Naive thymus-derived CD8-positive, alpha-beta T cell (primary cell): Measurements from ENCODE around the gene LRATD1. TPM values are rescaled to one million over a fixed set of nuclear protein-coding genes. Genes with fewer than 3 reads are reported as not detected.
A peak's percentile ranks its signal among the peaks of the same experiment; 100 is the strongest.

Experiments used
- ATAC-seq, 2 donors: fragments of 150-1000 bp; cut with Tn5 transposase in 1 of 2; sonication (Bioruptor Pico), chemical (Tn5 transposase) in 1 of 2; 1 replicate in 1 of 2; 2 replicates in 1 of 2; pipeline ENCODE4 v1.10.0; 2021; ENCODE audit warnings: mild to moderate bottlenecking in 2 of 2, moderate library complexity in 2 of 2
- POLR2A ChIA-PET: fragments of 350-600 bp; sonication (Branson Sonifier 250); formaldehyde crosslinking; loops from one replicate; lab custom pipeline; 2021; ENCODE audit warnings: antibody characterized with exemption; lab: Charles Lee
- DNase-seq, 10 donors: peaks; one replicate each; pipeline versions ENCODE4 v3.0.0 to v3.0.0-alpha.2; 2020 to 2022
- H3K27ac Mint-ChIP-seq, 10 donors: one replicate each; pipeline ENCODE4 v1.8.0; 2020 to 2022; ENCODE audit warnings: mild to moderate bottlenecking in 10 of 10, mixed read lengths in 10 of 10, moderate library complexity in 4 of 10, inconsistent platforms in 1 of 10
- H3K27me3 Mint-ChIP-seq, 5 donors: one replicate each; pipeline ENCODE4 v1.8.0; 2021 to 2022; ENCODE audit warnings: mixed read lengths in 5 of 5
- H3K36me3 Mint-ChIP-seq, 3 donors: one replicate each; pipeline ENCODE4 v1.8.0; 2020 to 2022; ENCODE audit warnings: mixed read lengths in 3 of 3, mild to moderate bottlenecking in 2 of 3, inconsistent platforms in 1 of 3
- H3K4me1 Mint-ChIP-seq, 4 donors: one replicate each; pipeline ENCODE4 v1.8.0; 2021 to 2022; ENCODE audit warnings: mixed read lengths in 4 of 4
- H3K4me3 Mint-ChIP-seq, 10 donors: one replicate each; pipeline ENCODE4 v1.8.0; 2020 to 2022; ENCODE audit warnings: mild to moderate bottlenecking in 10 of 10, mixed read lengths in 10 of 10, moderate library complexity in 6 of 10, inconsistent platforms in 1 of 10
- H3K9me3 Mint-ChIP-seq, 9 donors: one replicate each; pipeline ENCODE4 v1.8.0; 2020 to 2022; ENCODE audit warnings: mixed read lengths in 9 of 9, mild to moderate bottlenecking in 3 of 9, inconsistent platforms in 1 of 9, moderate library complexity in 1 of 9
- polyA plus RNA-seq, 3 donors: library from polyadenylated mRNA; unstranded; fragments of 300-500 nt; fragmentation: Illumina TruSeq; gene quantifications; one replicate each; pipeline ENCODE4 v1.2.3, GENCODE V29; 2021
- total RNA-seq, 8 experiments: library from RNA in 2 of 8; stranded (reverse) in 2 of 8; gene quantifications; one replicate each; pipeline ENCODE4 v1.2.3 and lab custom pipeline; 2021 to 2026

The LRATD1 gene
- total and polyA plus RNA-seq, 5 experiments from 2014 or later: not detected

DNA sequence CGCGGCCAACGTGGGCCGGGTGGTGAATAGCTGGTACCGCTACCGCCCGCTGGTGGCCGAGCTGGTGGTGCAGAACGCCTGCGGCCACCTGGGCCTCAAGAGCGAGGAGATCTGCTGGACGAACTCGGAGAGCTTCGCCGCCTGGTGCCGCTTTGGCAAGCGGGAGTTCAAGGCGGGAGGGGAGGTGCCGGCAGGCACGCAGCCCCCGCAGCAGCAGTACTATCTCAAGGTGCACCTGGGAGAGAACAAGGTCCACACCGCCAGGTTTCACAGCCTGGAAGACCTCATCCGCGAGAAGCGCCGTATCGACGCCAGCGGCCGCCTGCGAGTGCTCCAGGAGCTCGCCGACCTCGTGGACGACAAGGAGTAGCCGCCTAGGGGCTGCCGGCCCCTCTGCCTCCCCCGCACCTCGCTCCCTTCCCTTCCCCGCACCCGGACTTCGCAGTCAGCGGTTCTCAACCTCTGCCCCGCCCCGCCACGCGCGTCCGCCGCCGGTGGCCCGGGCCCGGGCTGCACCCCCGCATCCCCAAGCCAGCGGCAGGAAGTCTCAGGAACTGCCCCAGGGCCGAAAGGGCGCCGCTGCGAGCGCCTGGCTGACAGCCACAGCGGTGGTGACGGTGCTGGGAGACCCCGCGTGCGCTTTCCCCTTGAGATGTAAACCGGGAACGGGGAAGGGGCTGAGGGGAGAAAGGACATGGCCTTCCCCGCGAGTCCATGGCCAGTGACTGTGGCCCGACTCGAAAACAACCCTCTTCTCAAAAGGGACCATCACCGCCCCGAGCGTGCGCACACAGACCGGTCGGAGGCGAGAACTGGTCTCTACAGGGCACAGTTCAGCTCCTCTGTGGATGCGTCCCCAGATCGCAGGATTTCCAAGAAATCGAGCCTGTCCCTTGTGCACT is 2.2 kb downstream of the LRATD1 start:
- H3K4me1 Mint-ChIP-seq: peaks cover 0 to 5% (median 3%) of the 10 kb centered on the region in 4 donors
- ATAC-seq (no peak), DNase-seq (peak in 1 of 10 donors; percentile 3)
- POLR2A ChIA-PET: no interaction called here
- peaks cover 0 to 5% (median 5%) of the 10 kb centered on the region in 3 donors for H3K36me3 Mint-ChIP-seq
- H3K9me3 Mint-ChIP-seq: peaks cover 0 to 13% (median 0%) of the 10 kb centered on the region in 9 donors
- peaks cover 24 to 66% (median 44%) of the 10 kb centered on the region in 5 donors for H3K27me3 Mint-ChIP-seq
- H3K27ac Mint-ChIP-seq: no peak overlapping the region
- no peak overlapping the region for H3K4me3 Mint-ChIP-seq

DNA sequence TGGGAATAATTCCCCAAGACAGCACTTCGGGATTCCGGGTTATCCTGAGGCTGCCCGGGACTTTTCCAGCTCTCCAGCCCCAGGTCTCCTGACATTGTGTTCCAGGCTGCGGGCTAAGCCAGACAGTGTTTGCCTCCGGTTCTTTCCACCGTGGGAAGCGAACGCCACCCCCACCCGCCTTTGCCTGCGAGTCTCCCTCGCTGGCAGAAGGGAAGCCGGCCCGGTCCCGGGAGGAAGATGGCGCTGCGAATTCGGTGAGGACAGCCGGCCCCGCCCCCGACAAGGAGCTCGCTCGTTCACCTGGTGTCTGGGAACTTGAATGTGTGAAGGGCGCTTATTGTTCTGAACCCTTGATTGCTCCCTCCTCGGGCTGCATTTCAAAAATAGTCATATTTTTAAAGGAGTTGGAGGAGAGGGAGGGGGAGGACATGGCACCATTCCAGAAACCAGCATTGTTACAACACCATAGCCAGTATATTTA is 2.9 kb downstream of the LRATD1 start:
- no peak overlapping the region for H3K4me3 Mint-ChIP-seq
- POLR2A ChIA-PET: no interaction called here
- DNase-seq: no peak
- H3K27ac Mint-ChIP-seq: no peak overlapping the region
- H3K36me3 Mint-ChIP-seq: peaks cover 0 to 5% (median 5%) of the 10 kb centered on the region in 3 donors
- peaks cover 21 to 63% (median 40%) of the 10 kb centered on the region in 5 donors for H3K27me3 Mint-ChIP-seq
- H3K4me1 Mint-ChIP-seq: peaks cover 0 to 5% (median 3%) of the 10 kb centered on the region in 4 donors
- peaks cover 0 to 13% (median 0%) of the 10 kb centered on the region in 9 donors for H3K9me3 Mint-ChIP-seq
- ATAC-seq: no peak

DNA sequence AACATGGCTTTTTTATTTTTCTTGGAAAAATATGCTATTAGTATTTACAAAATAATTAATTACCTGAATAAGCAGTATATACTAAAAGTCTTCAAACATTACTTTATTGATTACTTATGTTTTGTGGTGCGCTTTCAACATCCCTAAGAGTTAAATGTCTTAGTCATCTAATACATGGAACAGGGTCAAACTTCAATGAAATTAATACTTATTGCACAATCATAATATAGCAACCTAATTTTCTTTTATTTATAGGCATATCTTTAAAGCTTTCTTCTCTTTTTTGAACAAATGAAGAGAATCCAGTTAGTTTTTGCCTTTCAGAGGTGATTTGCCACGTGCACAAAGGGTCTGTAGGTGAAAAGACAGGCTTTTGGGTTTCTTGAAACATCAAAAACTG is 6.0 kb downstream of the LRATD1 start:
- no peak overlapping the region for H3K27ac Mint-ChIP-seq
- no peak for ATAC-seq
- peaks cover 7 to 52% (median 30%) of the 10 kb centered on the region in 5 donors for H3K27me3 Mint-ChIP-seq
- H3K9me3 Mint-ChIP-seq: peaks cover 0 to 9% (median 0%) of the 10 kb centered on the region in 9 donors
- H3K4me1 Mint-ChIP-seq: no peaks in the 10 kb centered on the region
- POLR2A ChIA-PET: no interaction called here
- peaks cover 0 to 5% (median 0%) of the 10 kb centered on the region in 3 donors for H3K36me3 Mint-ChIP-seq
- no peak for DNase-seq
- no peak overlapping the region for H3K4me3 Mint-ChIP-seq

DNA sequence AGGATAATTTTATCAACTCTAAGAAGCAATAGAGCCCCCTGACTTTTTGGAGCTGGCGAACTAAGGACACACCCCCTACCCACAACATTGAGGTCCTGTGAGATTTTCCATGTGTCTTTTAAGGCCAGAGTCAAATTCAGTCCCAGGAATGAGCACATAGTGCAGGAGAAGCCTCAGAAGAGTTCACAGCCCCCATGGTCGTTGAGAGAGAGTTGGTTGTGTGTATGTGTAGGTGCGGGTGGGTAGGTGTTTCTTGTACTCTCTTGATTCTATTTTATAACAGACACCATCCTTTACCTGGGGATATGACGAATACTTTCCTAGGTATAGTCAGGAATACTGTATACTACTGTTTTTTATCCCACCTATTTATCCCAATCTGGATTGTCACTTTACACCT is 8.6 kb downstream of the LRATD1 start:
- POLR2A ChIA-PET: no interaction called here
- Mint-ChIP-seq H3K4me3 (no peak overlapping the region), H3K27me3 (peaks cover 7 to 36% (median 17%) of the 10 kb centered on the region in 5 donors), H3K9me3 (peaks cover 0 to 14% (median 0%) of the 10 kb centered on the region in 9 donors), H3K27ac (no peak overlapping the region), H3K36me3 (peaks cover 0 to 5% (median 0%) of the 10 kb centered on the region in 3 donors), H3K4me1 (no peaks in the 10 kb centered on the region)
- ATAC-seq (no peak), DNase-seq (no peak)

DNA sequence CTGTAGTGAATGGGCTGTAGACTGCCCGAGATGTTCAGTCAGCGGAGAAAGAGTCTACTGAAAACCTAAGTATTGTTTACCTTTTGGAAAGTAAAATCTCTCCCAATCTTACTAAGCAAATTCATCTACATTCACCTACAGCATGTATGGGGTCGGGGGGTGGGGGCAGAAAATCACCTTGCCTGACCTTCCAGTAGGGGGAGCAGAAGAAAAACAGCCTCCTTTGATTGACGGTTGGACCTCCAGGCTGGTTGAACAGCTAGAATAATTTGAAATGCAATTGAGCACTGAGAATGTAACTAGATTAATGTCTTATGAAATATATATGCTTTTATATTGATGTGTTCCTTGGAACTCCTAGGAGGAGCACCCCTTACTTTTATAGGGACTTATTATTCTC is 10.0 kb downstream of the LRATD1 start:
- Mint-ChIP-seq H3K27ac (no peak overlapping the region), H3K9me3 (peaks cover 0 to 14% (median 0%) of the 10 kb centered on the region in 9 donors), H3K4me1 (no peaks in the 10 kb centered on the region), H3K36me3 (no peaks in the 10 kb centered on the region), H3K27me3 (peaks cover 2 to 25% (median 7%) of the 10 kb centered on the region in 5 donors), H3K4me3 (no peak overlapping the region)
- POLR2A ChIA-PET: no interaction called here
- ATAC-seq (no peak), DNase-seq (no peak)

DNA sequence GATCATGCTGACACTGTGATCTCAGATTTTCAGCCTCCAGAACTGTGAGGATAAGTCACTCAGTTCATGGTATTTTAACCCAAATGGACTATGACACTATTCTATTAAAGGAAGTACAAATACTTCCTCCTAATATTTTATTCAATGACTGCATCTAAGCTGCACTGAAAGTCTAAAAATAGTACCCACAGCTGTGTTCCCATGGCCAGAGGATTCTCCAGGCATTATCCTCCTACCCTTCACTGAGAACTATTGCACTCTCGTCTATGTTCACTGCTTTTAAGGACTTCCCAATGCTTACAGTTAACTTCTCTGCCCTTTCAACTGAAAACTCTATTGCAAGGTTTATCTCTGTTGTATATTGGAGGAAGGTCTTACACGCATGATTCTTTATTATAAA is 15.2 kb downstream of the LRATD1 start:
- Mint-ChIP-seq H3K27ac (no peak overlapping the region), H3K9me3 (peaks cover 0 to 13% (median 0%) of the 10 kb centered on the region in 9 donors)
- ATAC-seq: no peak

DNA sequence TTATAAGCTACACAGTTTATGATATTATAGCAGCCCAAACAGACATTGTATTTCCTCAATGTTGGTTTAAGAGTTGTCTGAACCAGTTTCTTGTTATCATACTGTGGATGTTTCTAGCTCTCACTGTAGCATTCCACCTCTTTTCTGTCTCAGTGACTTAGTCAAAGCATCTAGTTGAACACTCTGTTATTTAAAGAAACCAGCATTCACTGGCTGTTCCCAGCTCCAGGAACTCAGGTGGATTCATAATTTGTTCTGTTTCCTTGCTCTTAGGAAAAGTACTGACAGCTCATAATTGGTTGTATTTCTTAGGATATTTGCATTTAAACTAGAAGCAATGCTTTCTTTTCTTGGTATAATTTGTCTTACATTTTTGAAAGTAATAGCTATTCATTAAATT is 17.5 kb downstream of the LRATD1 start:
- Mint-ChIP-seq H3K27ac (no peak overlapping the region), H3K4me1 (no peaks in the 10 kb centered on the region), H3K4me3 (no peak overlapping the region), H3K36me3 (no peaks in the 10 kb centered on the region), H3K9me3 (peaks cover 0 to 7% (median 0%) of the 10 kb centered on the region in 9 donors), H3K27me3 (peaks cover 0 to 8% (median 0%) of the 10 kb centered on the region in 5 donors)
- DNase-seq (no peak), ATAC-seq (no peak)
- POLR2A ChIA-PET: no interaction called here

More for the DNA sequence above, 15.2 kb downstream of the LRATD1 start:
- Mint-ChIP-seq H3K36me3 (no peaks in the 10 kb centered on the region), H3K4me3 (no peak overlapping the region), H3K27me3 (peaks cover 0 to 8% (median 4%) of the 10 kb centered on the region in 5 donors), H3K4me1 (no peaks in the 10 kb centered on the region)
- DNase-seq: no peak
- POLR2A ChIA-PET: no interaction called here

DNA sequence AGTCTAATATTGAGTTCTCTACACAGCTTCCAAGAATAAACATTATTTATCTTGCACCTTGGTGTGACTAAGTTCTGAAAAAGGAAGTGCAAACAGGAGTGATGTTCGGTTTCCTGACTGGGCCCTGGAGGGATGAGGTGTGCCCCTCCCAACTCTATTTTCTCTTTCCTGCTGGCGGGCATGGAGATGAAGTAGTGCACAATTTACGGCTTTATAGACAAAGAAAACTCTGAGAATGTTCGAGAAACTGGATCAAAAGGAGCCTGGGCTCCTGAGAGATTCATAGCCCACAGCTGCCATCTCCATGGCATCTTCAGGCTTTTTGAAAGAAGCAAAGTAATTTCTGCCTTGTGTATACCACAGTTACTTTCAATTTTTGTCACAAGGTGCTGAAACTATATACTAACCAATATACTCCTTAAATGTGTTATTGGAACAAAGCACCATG is 22.3 kb downstream of the LRATD1 start:
- no peak for ATAC-seq
- H3K9me3 Mint-ChIP-seq: peaks cover 0 to 26% (median 0%) of the 10 kb centered on the region in 9 donors
- no peaks in the 10 kb centered on the region for H3K4me1 Mint-ChIP-seq
- no peaks in the 10 kb centered on the region for H3K36me3 Mint-ChIP-seq
- no peak for DNase-seq
- no peak overlapping the region for H3K4me3 Mint-ChIP-seq
- POLR2A ChIA-PET: no interaction called here
- peaks cover 0 to 4% (median 0%) of the 10 kb centered on the region in 5 donors for H3K27me3 Mint-ChIP-seq
- H3K27ac Mint-ChIP-seq: no peak overlapping the region

DNA sequence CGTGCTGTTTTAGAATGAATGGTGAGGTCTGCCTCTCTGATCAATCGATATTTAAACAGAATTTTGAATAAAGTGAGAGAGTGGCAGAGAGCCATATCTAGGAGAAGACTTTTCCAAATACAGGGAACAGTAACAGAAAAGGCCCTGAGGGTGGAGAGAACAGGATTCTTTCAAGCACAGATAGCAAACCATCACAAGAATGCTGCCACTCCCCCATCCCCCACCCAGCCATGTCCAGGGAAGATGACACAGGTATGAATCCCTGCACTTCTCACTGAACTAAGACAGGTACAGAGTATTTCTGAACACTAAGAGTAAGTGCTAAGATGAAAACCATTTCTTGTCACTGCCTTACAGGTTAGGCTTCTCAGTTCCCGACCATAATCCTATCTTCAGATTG is 23.6 kb downstream of the LRATD1 start:
- no peak overlapping the region for H3K27ac Mint-ChIP-seq
- ATAC-seq (no peak), DNase-seq (no peak)
- POLR2A ChIA-PET: no interaction called here
- H3K4me3 Mint-ChIP-seq: no peak overlapping the region
- peaks cover 0 to 6% (median 0%) of the 10 kb centered on the region in 5 donors for H3K27me3 Mint-ChIP-seq
- no peaks in the 10 kb centered on the region for H3K4me1 Mint-ChIP-seq
- peaks cover 0 to 26% (median 2%) of the 10 kb centered on the region in 9 donors for H3K9me3 Mint-ChIP-seq
- H3K36me3 Mint-ChIP-seq: no peaks in the 10 kb centered on the region

DNA sequence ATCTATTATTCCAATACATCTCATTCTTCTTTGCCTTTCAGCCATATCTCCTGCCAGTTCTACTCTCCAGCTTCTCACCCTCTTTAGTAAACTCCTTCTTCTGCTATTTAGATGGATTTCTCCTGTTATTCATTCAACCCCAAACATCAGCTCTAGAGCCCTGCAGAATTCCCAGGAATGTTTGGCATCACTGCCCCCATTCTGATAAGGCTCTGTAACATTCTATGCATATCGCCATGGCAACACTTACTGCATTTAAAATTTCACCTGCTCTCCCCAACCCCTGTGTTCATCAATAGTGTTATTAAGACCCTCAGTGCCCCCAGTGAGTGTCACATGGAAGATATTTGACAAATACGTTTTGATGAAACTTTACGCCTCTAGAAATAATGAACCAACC is 28.6 kb downstream of the LRATD1 start:
- DNase-seq (no peak), ATAC-seq (no peak)
- no peaks in the 10 kb centered on the region for H3K36me3 Mint-ChIP-seq
- peaks cover 0 to 8% (median 0%) of the 10 kb centered on the region in 5 donors for H3K27me3 Mint-ChIP-seq
- POLR2A ChIA-PET: no interaction called here
- H3K4me1 Mint-ChIP-seq: no peaks in the 10 kb centered on the region
- H3K4me3 Mint-ChIP-seq: no peak overlapping the region
- H3K9me3 Mint-ChIP-seq: peaks cover 2 to 12% (median 4%) of the 10 kb centered on the region in 9 donors
- no peak overlapping the region for H3K27ac Mint-ChIP-seq

DNA sequence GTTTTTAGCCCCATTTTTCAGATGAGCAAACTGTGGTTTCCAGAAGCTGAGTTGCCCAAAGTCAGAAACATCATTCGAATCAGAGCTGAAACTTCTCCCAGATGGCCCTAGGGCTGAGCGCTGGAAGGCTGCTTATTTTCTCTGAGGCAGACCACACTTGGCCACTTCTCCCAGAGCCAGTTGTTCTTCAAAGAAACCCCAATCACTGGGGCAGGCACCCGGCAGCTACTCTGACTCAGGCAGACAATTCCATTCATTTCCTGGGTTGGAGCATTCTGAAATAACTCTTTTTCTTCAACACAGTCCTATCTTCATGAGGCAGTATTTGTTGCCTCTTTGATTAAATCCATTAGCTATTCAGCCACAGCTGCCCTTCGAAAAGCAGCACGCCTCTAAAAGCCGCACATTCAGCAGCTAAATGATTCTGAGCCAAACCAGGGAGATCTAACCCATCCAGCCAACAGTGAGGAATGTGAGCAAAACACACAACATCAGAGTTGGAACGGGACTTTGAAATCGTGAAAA is 40.9 kb downstream of the LRATD1 start:
- H3K9me3 Mint-ChIP-seq: peaks cover 0 to 7% (median 4%) of the 10 kb centered on the region in 9 donors
- no peak for DNase-seq
- H3K4me3 Mint-ChIP-seq: no peak overlapping the region
- no peaks in the 10 kb centered on the region for H3K4me1 Mint-ChIP-seq
- no peak overlapping the region for H3K27ac Mint-ChIP-seq
- peaks cover 0 to 4% (median 0%) of the 10 kb centered on the region in 5 donors for H3K27me3 Mint-ChIP-seq
- ATAC-seq: no peak
- H3K36me3 Mint-ChIP-seq: no peaks in the 10 kb centered on the region
- POLR2A ChIA-PET: no interaction called here

DNA sequence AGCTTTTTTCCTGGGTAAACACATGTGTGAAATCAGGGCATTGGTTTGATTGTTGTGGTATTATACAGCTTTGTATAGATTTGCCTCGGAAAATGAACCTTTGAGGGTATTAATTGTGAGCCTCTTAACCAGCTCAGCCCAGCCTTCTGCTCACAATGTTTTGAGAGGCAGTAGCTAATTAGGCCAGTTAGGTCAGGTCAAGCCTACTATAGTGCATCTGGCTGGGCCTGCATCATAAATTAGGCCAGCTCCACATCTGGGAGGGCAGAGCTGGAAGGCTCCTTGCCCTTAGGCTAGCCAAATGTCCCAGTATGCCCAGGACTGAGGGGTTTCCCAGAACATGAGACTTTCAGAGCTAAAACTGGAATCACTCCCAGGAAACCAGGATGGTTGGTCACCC is 43.0 kb downstream of the LRATD1 start:
- Mint-ChIP-seq H3K4me3 (no peak overlapping the region), H3K36me3 (no peaks in the 10 kb centered on the region), H3K4me1 (no peaks in the 10 kb centered on the region), H3K27ac (no peak overlapping the region), H3K9me3 (peaks cover 0 to 10% (median 2%) of the 10 kb centered on the region in 9 donors), H3K27me3 (peaks cover 0 to 4% (median 0%) of the 10 kb centered on the region in 5 donors)
- POLR2A ChIA-PET: no interaction called here
- no peak for ATAC-seq
- no peak for DNase-seq

DNA sequence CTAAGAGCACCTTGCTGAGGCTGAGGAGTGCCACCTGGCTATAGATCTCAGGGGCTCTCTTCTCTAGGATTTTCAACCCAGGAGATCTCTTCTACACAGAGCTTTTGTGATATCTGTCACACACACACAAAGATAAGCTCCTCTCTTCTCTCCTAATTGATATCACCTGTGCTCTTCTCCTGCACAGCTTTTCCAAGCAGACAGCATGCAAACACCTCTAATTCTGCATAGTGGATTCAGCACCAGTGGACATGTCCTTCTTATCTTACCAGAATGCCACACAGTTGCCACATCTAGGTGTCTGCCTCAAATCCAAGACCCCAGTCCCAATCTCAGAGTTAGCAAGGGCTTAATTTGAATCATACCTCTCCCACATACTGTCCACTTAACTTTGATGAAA is 43.9 kb downstream of the LRATD1 start:
- POLR2A ChIA-PET: no interaction called here

More for the DNA sequence above, 43.9 kb downstream of the LRATD1 start:
- Mint-ChIP-seq H3K4me1 (no peaks in the 10 kb centered on the region), H3K9me3 (peaks cover 0 to 10% (median 2%) of the 10 kb centered on the region in 9 donors), H3K27ac (no peak overlapping the region), H3K4me3 (no peak overlapping the region), H3K36me3 (no peaks in the 10 kb centered on the region), H3K27me3 (peaks cover 0 to 4% (median 0%) of the 10 kb centered on the region in 5 donors)
- no peak for ATAC-seq
- no peak for DNase-seq
